Stomach smooth muscle (tissue), 2 donors: Measurements from ENCODE around the gene ARHGEF10L.

Source experiments
- H3K27ac ChIP-seq: one replicate; pipeline ENCODE4 v1.7.0; 2013; ENCODE audit warnings: mild to moderate bottlenecking, low read length, inconsistent platforms
- H3K27me3 ChIP-seq, 2 donors: one replicate each; pipeline ENCODE4 v1.7.0; 2013; ENCODE audit warnings: low read length in 2 of 2; ENCODE audit not compliant: insufficient read depth in 2 of 2, control insufficient read depth in 1 of 2
- H3K36me3 ChIP-seq, 2 donors: one replicate each; pipeline ENCODE4 v1.7.0; 2013; ENCODE audit warnings: low read length in 2 of 2; ENCODE audit not compliant: control insufficient read depth in 2 of 2, insufficient read depth in 2 of 2
- H3K4me1 ChIP-seq: one replicate; pipeline ENCODE4 v1.7.0; 2013; ENCODE audit warnings: low read length; ENCODE audit not compliant: control insufficient read depth, insufficient read depth
- H3K4me3 ChIP-seq, 2 donors: one replicate each; pipeline ENCODE4 v1.7.0; 2013; ENCODE audit warnings: low read length in 2 of 2
- H3K9ac ChIP-seq, 2 donors: one replicate each; pipeline ENCODE4 v1.7.0; 2013; ENCODE audit warnings: low read length in 2 of 2, mild to moderate bottlenecking in 1 of 2
- H3K9me3 ChIP-seq, 2 donors: one replicate each; pipeline ENCODE4 v1.7.0; 2013; ENCODE audit warnings: low read length in 2 of 2; ENCODE audit not compliant: control insufficient read depth in 2 of 2
- donor health status: healthy.
- donor health status: Pancreatic carcinoma.

Gene ARHGEF10L

GRCh38 chr1:17682400-17682799 lies 142.9 kb downstream of the ARHGEF10L start:
- H3K4me3 ChIP-seq = no peak overlapping the region
- peaks cover 5% of the 10 kb centered on the region for H3K4me1 ChIP-seq
- no peak overlapping the region for H3K9ac ChIP-seq
- peaks cover 0 to 5% of the 10 kb centered on the region in 2 donors for H3K9me3 ChIP-seq
- H3K27ac ChIP-seq = no peak overlapping the region
- H3K36me3 ChIP-seq = peaks cover 6 to 9% of the 10 kb centered on the region in 2 donors
- no peaks in the 10 kb centered on the region for H3K27me3 ChIP-seq

GRCh38 chr1:17683598-17683997 lies 144.1 kb downstream of the ARHGEF10L start:
- Histone ChIP-seq H3K9ac (no peak overlapping the region), H3K4me1 (peaks cover 5% of the 10 kb centered on the region), H3K4me3 (no peak overlapping the region), H3K36me3 (peaks cover 16 to 20% of the 10 kb centered on the region in 2 donors), H3K27ac (no peak overlapping the region), H3K9me3 (peaks cover 0 to 6% of the 10 kb centered on the region in 2 donors), H3K27me3 (no peaks in the 10 kb centered on the region)

DNA sequence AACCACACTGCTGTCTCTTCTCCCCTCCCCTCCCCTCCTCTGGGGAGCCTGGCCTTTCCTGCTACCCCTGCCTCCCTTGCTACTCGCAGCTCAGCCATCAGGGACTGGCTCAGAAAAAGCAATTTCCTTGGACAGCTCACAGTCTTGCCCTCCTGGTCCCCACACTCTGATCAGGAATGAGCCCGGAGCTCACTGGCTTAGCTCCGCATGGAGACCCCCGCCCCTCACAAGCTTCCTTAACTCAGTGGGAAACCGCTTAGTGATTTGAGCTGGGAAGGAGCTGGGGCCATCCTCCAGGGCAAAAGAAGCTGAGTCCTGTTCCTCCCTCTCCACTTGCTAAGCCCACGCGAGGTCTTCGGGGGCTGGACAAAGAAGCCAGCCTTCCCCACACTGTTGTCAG lies 145.3 kb downstream of the ARHGEF10L start:
- Histone ChIP-seq H3K9ac (no peak overlapping the region), H3K4me1 (peaks cover 5% of the 10 kb centered on the region), H3K36me3 (peaks cover 23 to 25% of the 10 kb centered on the region in 2 donors)

GRCh38 chr1:17686258-17686657 lies 146.8 kb downstream of the ARHGEF10L start:
- no peak overlapping the region for H3K9ac ChIP-seq
- no peak overlapping the region for H3K27ac ChIP-seq
- H3K36me3 ChIP-seq = peaks cover 27 to 34% of the 10 kb centered on the region in 2 donors
- no peak overlapping the region for H3K4me3 ChIP-seq
- no peaks in the 10 kb centered on the region for H3K27me3 ChIP-seq
- H3K9me3 ChIP-seq = peaks cover 0 to 6% of the 10 kb centered on the region in 2 donors
- H3K4me1 ChIP-seq = peaks cover 5% of the 10 kb centered on the region

More for the DNA sequence above, 145.3 kb downstream of the ARHGEF10L start:
- Histone ChIP-seq H3K9me3 (peaks cover 0 to 6% of the 10 kb centered on the region in 2 donors), H3K27me3 (no peaks in the 10 kb centered on the region), H3K27ac (no peak overlapping the region), H3K4me3 (no peak overlapping the region)

GRCh38 chr1:17687145-17687544 lies 147.6 kb downstream of the ARHGEF10L start:
- H3K4me3 ChIP-seq = no peak overlapping the region
- H3K36me3 ChIP-seq = peaks cover 31 to 38% of the 10 kb centered on the region in 2 donors
- peaks cover 0 to 6% of the 10 kb centered on the region in 2 donors for H3K9me3 ChIP-seq
- H3K27ac ChIP-seq = no peak overlapping the region
- peaks cover 5% of the 10 kb centered on the region for H3K4me1 ChIP-seq
- H3K9ac ChIP-seq = no peak overlapping the region
- H3K27me3 ChIP-seq = no peaks in the 10 kb centered on the region

GRCh38 chr1:17688217-17688810 lies 148.8 kb downstream of the ARHGEF10L start:
- H3K4me3 ChIP-seq = no peak overlapping the region
- H3K4me1 ChIP-seq = no peaks in the 10 kb centered on the region
- H3K9me3 ChIP-seq = peaks cover 0 to 6% of the 10 kb centered on the region in 2 donors
- no peaks in the 10 kb centered on the region for H3K27me3 ChIP-seq
- no peak overlapping the region for H3K27ac ChIP-seq
- H3K36me3 ChIP-seq = peaks cover 36 to 50% of the 10 kb centered on the region in 2 donors
- no peak overlapping the region for H3K9ac ChIP-seq

DNA sequence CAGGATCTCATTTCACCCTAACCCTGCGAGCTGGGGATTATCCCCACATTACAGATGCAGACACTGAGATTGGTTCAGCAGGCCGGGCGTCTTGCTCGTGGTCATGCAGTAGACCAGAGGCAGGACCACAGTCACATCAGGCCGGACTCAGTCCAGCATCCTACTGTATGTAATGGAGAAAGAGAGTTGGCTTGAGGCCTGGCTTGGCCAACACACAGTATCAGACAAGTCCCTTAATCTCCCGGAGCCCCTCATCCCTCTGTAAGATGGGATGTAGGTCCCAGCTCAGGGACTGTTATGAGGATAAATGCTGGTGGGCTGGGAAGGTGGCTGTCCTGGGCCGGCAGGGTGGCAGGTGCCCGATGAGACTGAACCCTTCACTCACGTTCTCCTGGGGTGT lies 149.5 kb downstream of the ARHGEF10L start:
- Histone ChIP-seq H3K27ac (no peak overlapping the region), H3K27me3 (no peaks in the 10 kb centered on the region), H3K4me3 (no peak overlapping the region), H3K36me3 (peaks cover 34 to 55% of the 10 kb centered on the region in 2 donors), H3K9ac (no peak overlapping the region), H3K4me1 (no peaks in the 10 kb centered on the region), H3K9me3 (peaks cover 0 to 6% of the 10 kb centered on the region in 2 donors)

DNA sequence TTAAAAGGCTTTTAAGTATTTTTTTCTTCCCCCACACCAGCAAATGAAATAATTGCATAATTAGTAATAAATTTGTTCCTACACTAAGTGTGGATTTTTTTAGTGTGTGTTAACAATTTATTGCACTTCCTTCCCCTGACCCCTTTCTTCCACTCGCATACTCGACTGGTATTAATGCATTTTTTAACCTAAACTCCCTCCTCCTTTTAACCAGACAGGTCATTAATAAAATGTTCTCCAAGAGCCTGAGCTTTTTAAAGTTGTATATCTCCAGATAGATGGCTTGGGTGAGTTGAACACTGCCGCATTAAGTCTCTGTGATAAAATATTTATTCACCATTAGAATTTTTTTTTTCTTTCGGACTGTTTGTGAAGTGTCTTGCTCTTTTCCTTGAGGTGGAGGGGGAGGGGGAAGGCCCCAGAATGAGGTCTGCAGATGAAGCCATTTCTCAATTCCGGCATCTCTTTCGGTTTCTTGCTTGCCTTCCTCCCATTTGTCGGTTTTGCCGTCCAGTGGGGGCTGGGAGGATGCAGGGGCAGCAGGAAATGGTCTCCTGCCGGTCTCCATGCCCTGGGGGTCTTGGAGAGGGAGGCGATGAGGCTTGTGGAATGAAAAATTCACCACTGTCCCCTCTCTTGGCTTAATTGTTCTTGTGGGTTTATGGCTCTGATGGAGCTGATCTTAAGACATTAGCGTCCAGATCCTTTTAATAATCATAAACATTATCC lies 151.6 kb downstream of the ARHGEF10L start:
- no peak overlapping the region for H3K4me3 ChIP-seq
- peaks cover 0 to 6% of the 10 kb centered on the region in 2 donors for H3K9me3 ChIP-seq
- H3K4me1 ChIP-seq = no peaks in the 10 kb centered on the region
- H3K27me3 ChIP-seq = no peaks in the 10 kb centered on the region
- no peak overlapping the region for H3K9ac ChIP-seq
- H3K36me3 ChIP-seq = peaks cover 40 to 61% of the 10 kb centered on the region in 2 donors
- no peak overlapping the region for H3K27ac ChIP-seq

- no peak overlapping the region for H3K27ac ChIP-seq
Measured at GRCh38 chr1:17692645-17693044, 153.1 kb downstream of the ARHGEF10L start.

DNA sequence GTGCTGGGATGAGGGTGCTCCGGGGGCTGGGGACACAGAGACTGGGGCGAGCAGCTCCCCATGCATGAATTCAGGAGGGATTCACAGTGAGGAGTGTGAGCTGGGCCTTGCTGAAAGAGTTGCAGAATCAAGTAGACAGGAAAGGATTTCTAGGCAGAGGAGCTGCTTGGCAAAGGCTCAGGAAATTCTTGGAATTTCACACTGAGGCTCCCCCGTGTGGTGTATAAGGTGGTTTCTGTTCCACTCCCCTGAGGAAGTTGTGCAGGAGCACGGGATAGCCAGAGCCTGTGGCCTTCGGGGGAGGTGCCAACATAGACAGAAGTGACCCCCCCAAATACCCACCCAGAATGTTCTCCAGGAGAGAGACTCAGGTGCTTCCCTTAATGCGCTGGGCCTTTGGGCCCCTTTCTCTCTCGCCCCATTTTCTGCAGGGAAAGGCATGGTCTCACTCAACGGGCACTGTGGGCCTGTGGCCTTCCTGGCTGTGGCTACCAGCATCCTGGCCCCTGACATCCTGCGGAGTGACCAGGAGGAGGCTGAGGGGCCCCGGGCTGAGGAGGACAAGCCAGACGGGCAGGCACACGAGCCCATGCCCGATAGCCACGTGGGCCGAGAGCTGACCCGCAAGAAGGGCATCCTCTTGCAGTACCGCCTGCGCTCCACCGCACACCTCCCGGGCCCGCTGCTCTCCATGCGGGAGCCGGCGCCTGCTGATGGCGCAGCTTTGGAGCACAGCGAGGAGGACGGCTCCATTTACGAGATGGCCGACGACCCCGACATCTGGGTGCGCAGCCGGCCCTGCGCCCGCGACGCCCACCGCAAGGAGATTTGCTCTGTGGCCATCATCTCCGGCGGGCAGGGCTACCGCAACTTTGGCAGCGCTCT lies 157.2 kb downstream of the ARHGEF10L start:
- H3K9ac ChIP-seq = no peak overlapping the region
- peaks cover 17 to 35% of the 10 kb centered on the region in 2 donors for H3K36me3 ChIP-seq
- no peak overlapping the region for H3K4me3 ChIP-seq
- H3K4me1 ChIP-seq = peaks cover 2% of the 10 kb centered on the region
- no peak overlapping the region for H3K27ac ChIP-seq
- no peaks in the 10 kb centered on the region for H3K27me3 ChIP-seq
- no peaks in the 10 kb centered on the region for H3K9me3 ChIP-seq

More at GRCh38 chr1:17692645-17693044, 153.1 kb downstream of the ARHGEF10L start:
- Histone ChIP-seq H3K27me3 (no peaks in the 10 kb centered on the region), H3K9ac (no peak overlapping the region), H3K4me3 (no peak overlapping the region), H3K36me3 (peaks cover 36 to 58% of the 10 kb centered on the region in 2 donors), H3K4me1 (peaks cover 2% of the 10 kb centered on the region), H3K9me3 (no peaks in the 10 kb centered on the region)
